H1 (cell line): ENCODE data around the gene YIPF5. TPM values are rescaled to one million over a fixed set of nuclear protein-coding genes. Genes with fewer than 3 reads are reported as not detected.

Source experiments
- CTCF ChIA-PET: fragments of 300-600 bp; sonication (Branson Sonifier 250); formaldehyde crosslinking; loops from one replicate; lab custom pipeline; 2021; ENCODE audit not compliant: partially characterized antibody; lab: Charles Lee
- POLR2A ChIA-PET: fragments of 300-600 bp; sonication (Branson Sonifier 250); formaldehyde crosslinking; loops from one replicate; lab custom pipeline; 2021; ENCODE audit warnings: inconsistent platforms; ENCODE audit not compliant: partially characterized antibody; lab: Charles Lee
- DNase-seq, 2 experiments: peaks; one replicate each; pipeline versions ENCODE4 v3.0.0 to v3.0.0-alpha.2; 2010 to 2022; ENCODE audit warnings: low spot score in 2 of 2, low read depth in 1 of 2, mixed read lengths in 1 of 2
- FAIRE-seq: peaks from 2 replicates; lab custom pipeline; 2011; peaks lifted over from hg19 to GRCh38; lab: Jason Lieb, UNC
- H2AFZ ChIP-seq: 2 replicates; pipeline ENCODE4 v1.8.1; 2012; ENCODE audit warnings: low read length, inconsistent platforms
- H2AK5ac ChIP-seq: 2 replicates; pipeline ENCODE4 v1.6.1; 2013; ENCODE audit warnings: low read depth, low read length
- H2BK120ac ChIP-seq: replicated peaks from 2 replicates; pipeline ENCODE3; 2013; ENCODE audit warnings: low read depth, low read length, inconsistent platforms
- H2BK12ac ChIP-seq: 2 replicates; pipeline ENCODE4 v1.6.1; 2013; ENCODE audit warnings: low read depth, low read length
- H2BK15ac ChIP-seq: 2 replicates; pipeline ENCODE4 v1.6.1; 2013; ENCODE audit warnings: low read length
- H2BK20ac ChIP-seq: 2 replicates; pipeline ENCODE4 v1.6.1; 2013; ENCODE audit warnings: low read length
- H2BK5ac ChIP-seq: 2 replicates; pipeline ENCODE4 v1.6.1; 2013; ENCODE audit warnings: low read depth, low read length
- H3K14ac ChIP-seq: 2 replicates; pipeline ENCODE4 v1.6.1; 2013; ENCODE audit warnings: inconsistent platforms; ENCODE audit not compliant: insufficient read length
- H3K18ac ChIP-seq: 2 replicates; pipeline ENCODE4 v1.6.1; 2013; ENCODE audit warnings: low read length; ENCODE audit errors: extremely low read depth
- H3K23ac ChIP-seq: 2 replicates; pipeline ENCODE4 v1.6.1; 2013; ENCODE audit warnings: inconsistent platforms; ENCODE audit not compliant: insufficient read length
- H3K23me2 ChIP-seq: 2 replicates; pipeline ENCODE4 v1.6.1; 2013; ENCODE audit warnings: low read depth, low read length
- H3K27ac ChIP-seq: 2 replicates; pipeline ENCODE4 v1.6.1; 2011; ENCODE audit warnings: low read depth, low read length, inconsistent platforms
- H3K27me3 ChIP-seq, 4 experiments: replicated peaks in 1 of 4; 1 replicate in 1 of 4; 2 replicates in 3 of 4; pipeline versions ENCODE4 v1.6.1 to v1.8.1; 2011 to 2013; ENCODE audit warnings: low read length in 3 of 4, mild to moderate bottlenecking in 3 of 4, inconsistent platforms in 2 of 4, mixed read lengths in 2 of 4, moderate library complexity in 1 of 4; ENCODE audit not compliant: control insufficient read depth in 3 of 4, insufficient read depth in 3 of 4; ENCODE audit errors: extremely low read depth in 1 of 4
- H3K36me3 ChIP-seq, 4 experiments: 2 replicates each; pipeline versions ENCODE4 v1.6.1 to v1.8.1; 2011 to 2013; ENCODE audit warnings: mild to moderate bottlenecking in 4 of 4, low read length in 3 of 4, moderate library complexity in 2 of 4, control low read depth in 1 of 4, inconsistent platforms in 1 of 4; ENCODE audit not compliant: insufficient read depth in 4 of 4, control insufficient read depth in 2 of 4
- H3K4ac ChIP-seq: replicated peaks from 2 replicates; pipeline ENCODE3; 2013; ENCODE audit warnings: low read length, low read depth, mixed read lengths, inconsistent platforms; ENCODE audit not compliant: insufficient read length
- H3K4me1 ChIP-seq, 4 experiments: replicated peaks in 1 of 4; 1 replicate in 1 of 4; 2 replicates in 3 of 4; pipeline versions ENCODE4 v1.6.1 to v1.8.1; 2011 to 2013; ENCODE audit warnings: low read length in 3 of 4, inconsistent platforms in 2 of 4, mixed read lengths in 1 of 4; ENCODE audit not compliant: insufficient read depth in 4 of 4, control insufficient read depth in 3 of 4
- H3K4me2 ChIP-seq, 2 experiments: 2 replicates each; pipeline versions ENCODE4 v1.6.1 to v1.8.1; 2011 to 2013; ENCODE audit warnings: low read depth in 2 of 2, low read length in 2 of 2, control low read depth in 1 of 2, inconsistent platforms in 1 of 2, mild to moderate bottlenecking in 1 of 2; ENCODE audit not compliant: insufficient read depth in 1 of 2
- H3K4me3 ChIP-seq, 4 experiments: fragments of 200-600, 300-600 bp in 1 of 4; sonication (generic), shearing (Covaris generic), sonication (Bioruptor Twin) in 1 of 4; 2 replicates each; pipeline versions ENCODE4 v1.5.1 to v1.8.1; 2011 to 2016; ENCODE audit warnings: low read length in 4 of 4, low read depth in 3 of 4, control low read depth in 2 of 4, inconsistent platforms in 2 of 4, mild to moderate bottlenecking in 2 of 4, mixed read lengths in 1 of 4, moderate library complexity in 1 of 4; ENCODE audit not compliant: insufficient read depth in 2 of 4; ENCODE audit errors: extremely low read depth in 1 of 4
- H3K56ac ChIP-seq: replicated peaks from 2 replicates; pipeline ENCODE3; 2013; ENCODE audit warnings: low read depth, mild to moderate bottlenecking, mixed read lengths, low read length, inconsistent platforms; ENCODE audit not compliant: insufficient read length
- H3K79me1 ChIP-seq: 2 replicates; pipeline ENCODE4 v1.6.1; 2013; ENCODE audit warnings: low read depth, low read length, control low read depth
- H3K79me2 ChIP-seq, 2 experiments: 2 replicates each; pipeline versions ENCODE4 v1.6.1 to v1.8.1; 2012 to 2013; ENCODE audit warnings: low read length in 2 of 2, mild to moderate bottlenecking in 2 of 2, inconsistent platforms in 1 of 2; ENCODE audit not compliant: insufficient read depth in 2 of 2, control insufficient read depth in 1 of 2
- H3K9ac ChIP-seq, 4 experiments: replicated peaks in 1 of 4; 1 replicate in 1 of 4; 2 replicates in 3 of 4; pipeline versions ENCODE4 v1.6.1 to v1.8.1; 2011 to 2013; ENCODE audit warnings: low read depth in 3 of 4, low read length in 3 of 4, control low read depth in 2 of 4, mild to moderate bottlenecking in 2 of 4, moderate library complexity in 2 of 4, inconsistent platforms in 1 of 4; ENCODE audit errors: extremely low read depth in 1 of 4
- H3K9me3 ChIP-seq, 2 experiments: 2 replicates each; pipeline versions ENCODE4 v1.6.1 to v1.8.1; 2012 to 2013; ENCODE audit warnings: mild to moderate bottlenecking in 2 of 2, moderate library complexity in 2 of 2, control low read depth in 1 of 2, inconsistent platforms in 1 of 2, low read depth in 1 of 2, low read length in 1 of 2, mixed read lengths in 1 of 2; ENCODE audit not compliant: insufficient read depth in 2 of 2
- H4K20me1 ChIP-seq, 2 experiments: replicated peaks in 1 of 2; 2 replicates each; pipeline versions ENCODE3 to v1.8.1; 2011 to 2013; ENCODE audit warnings: inconsistent platforms in 2 of 2, low read length in 2 of 2, mild to moderate bottlenecking in 1 of 2; ENCODE audit not compliant: insufficient read depth in 2 of 2, control insufficient read depth in 1 of 2
- H4K5ac ChIP-seq: 2 replicates; pipeline ENCODE4 v1.6.1; 2013; ENCODE audit warnings: low read length, low read depth, mixed read lengths, inconsistent platforms; ENCODE audit not compliant: insufficient read length
- H4K8ac ChIP-seq: 2 replicates; pipeline ENCODE4 v1.8.0; 2013; ENCODE audit warnings: mild to moderate bottlenecking, moderate library complexity, low read length, inconsistent platforms; ENCODE audit not compliant: insufficient read depth; ENCODE audit errors: extremely low read depth
- H4K91ac ChIP-seq: replicated peaks from 2 replicates; pipeline ENCODE3; 2013; ENCODE audit warnings: low read length, mixed read lengths, inconsistent platforms; ENCODE audit not compliant: insufficient read length
- ASH2L ChIP-seq: fragments of 200-600, 300-600 bp; sonication (generic); IDR thresholded peaks from one replicate; pipeline ENCODE4 v1.7.1; 2017; ENCODE audit warnings: low read length
- CBX5 ChIP-seq: fragments of 300-800, 300-1000 bp; sonication (generic); IDR thresholded peaks from 2 replicates; pipeline ENCODE4 v1.7.1; 2016; ENCODE audit warnings: antibody characterized with exemption, low read length, low read depth
- CBX8 ChIP-seq: fragments of 300-800, 300-1000 bp; sonication (generic); IDR thresholded peaks from 2 replicates; pipeline ENCODE4 v1.7.1; 2016; ENCODE audit warnings: low read depth, low read length, borderline replicate concordance
- EZH2 ChIP-seq: fragments of 200-600 bp; sonication (generic); IDR thresholded peaks from 2 replicates; pipeline ENCODE4 v1.7.1; 2012; ENCODE audit warnings: low read depth, mild to moderate bottlenecking, moderate library complexity, low read length, inconsistent platforms; ENCODE audit not compliant: severe bottlenecking
- HDAC2 ChIP-seq, 2 experiments: fragments of 300-600 bp in 1 of 2; sonication (generic) in 1 of 2; IDR thresholded peaks; 2 replicates each; pipeline ENCODE4 v1.6.1; 2011 to 2012; ENCODE audit warnings: low read depth in 2 of 2, low read length in 2 of 2, mild to moderate bottlenecking in 2 of 2, moderate library complexity in 2 of 2, borderline replicate concordance in 1 of 2, inconsistent platforms in 1 of 2
- KDM1A ChIP-seq: fragments of 200-600, 300-600 bp; sonication (generic); IDR thresholded peaks from 2 replicates; pipeline ENCODE4 v1.7.1; 2016; ENCODE audit warnings: mild to moderate bottlenecking, low read length, borderline replicate concordance
- KDM4A ChIP-seq: IDR thresholded peaks from one replicate; pipeline ENCODE4 v1.7.1; 2012; ENCODE audit warnings: low read depth, mild to moderate bottlenecking, moderate library complexity, low read length, inconsistent platforms; ENCODE audit not compliant: severe bottlenecking
- POLR2AphosphoS5 ChIP-seq: IDR thresholded peaks from 2 replicates; pipeline ENCODE4 v1.6.1; 2011; ENCODE audit warnings: low read depth, low read length
- RBBP5 ChIP-seq: IDR thresholded peaks from 2 replicates; pipeline ENCODE4 v1.7.1; 2012; ENCODE audit warnings: low read depth, mild to moderate bottlenecking, inconsistent platforms, low read length, moderate library complexity, borderline replicate concordance
- SRF ChIP-seq: IDR thresholded peaks from 2 replicates; pipeline ENCODE4 v1.6.1; 2011; ENCODE audit warnings: mild to moderate bottlenecking, low read depth, low read length, moderate library complexity
- WGBS, 2 experiments: shearing (Covaris generic) in 1 of 2; methylation state at CpG; one replicate each; pipeline versions ENCODE4 v1.1.6 to v1.1.7; 2013 to 2015; ENCODE audit warnings: low lambda C conversion rate in 2 of 2, mixed read lengths in 2 of 2, inconsistent platforms in 1 of 2, low coverage in 1 of 2, missing lambda C conversion rate in 1 of 2; ENCODE audit not compliant: insufficient replicate concordance in 2 of 2, insufficient coverage in 1 of 2, insufficient read length in 1 of 2; ENCODE audit errors: extremely low coverage in 1 of 2, missing lambda C conversion rate in 1 of 2; 5-methylcytosine and 5-hydroxymethylcytosine counted together
- polyA plus RNA-seq, 7 experiments: library from polyadenylated mRNA; depleted of rRNA in 3 of 7; stranded (reverse) in 5 of 7; unstranded in 2 of 7; fragments of >200 nt in 5 of 7; fragments of 200-250 nt in 2 of 7; gene quantifications; 1 replicate in 5 of 7; 2 replicates in 1 of 7; 4 replicates in 1 of 7; pipeline versions ENCODE4 v1.2.1 to v1.2.3, GENCODE V29; 2011 to 2013; ENCODE audit warnings: missing spikeins in 2 of 7, mixed read lengths in 2 of 7
- total RNA-seq: library from RNA; stranded (reverse); fragmentation: NEBNext Ultra II Directional; extraction: Animal tissue kit (Norgen Biotek cat#: 25700); gene quantifications from 2 replicates; pipeline ENCODE4 v1.2.1, GENCODE V29; 2021
- TF ChIP-seq, protein P1 (sequence below): IDR thresholded peaks from 2 replicates; pipeline ENCODE4 v1.6.1; 2012; ENCODE audit warnings: low read length, inconsistent platforms

Gene YIPF5
- total and polyA plus RNA-seq, 2 of the 8 experiments (the other 6 are each of a cell fraction or from before 2014, with no cell fraction given) = 27.6 to 33.6 TPM

DNA sequence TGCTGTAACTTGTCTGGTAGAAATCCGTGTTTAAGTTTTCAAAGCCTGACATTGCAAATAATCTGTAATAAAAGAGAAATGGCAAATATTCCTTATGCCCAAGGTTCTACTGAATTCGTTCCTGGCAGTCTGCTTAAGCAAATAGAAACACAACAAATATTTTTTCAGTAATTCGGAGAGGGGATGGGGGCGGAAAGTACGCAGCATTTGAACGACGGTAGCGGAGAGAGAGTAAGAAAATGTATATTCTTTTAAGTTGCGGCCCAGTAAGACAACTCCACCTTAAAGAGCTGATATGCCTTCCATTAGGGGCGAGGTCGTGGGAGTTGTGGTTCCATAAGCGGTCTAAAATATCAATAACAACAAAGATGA, 569 bp downstream of the YIPF5 start:
- Histone ChIP-seq H3K56ac (no peak overlapping the region), H2BK5ac (no peak overlapping the region), H2AFZ (0 out of 2 replicates have a peak overlapping the region, but pooled peaks have one; percentile 92), H3K4me1 (peaks cover 0 to 5% (median 0%) of the 10 kb centered on the region in 4 experiments; a peak in 2 of 7 replicates), H3K23ac (no peak overlapping the region), H3K27ac (no peak overlapping the region; the same call in 1 of the 2 replicates), H3K79me2 (peaks cover 0 to 23% of the 10 kb centered on the region in 2 experiments; a peak in 2 of 4 replicates), H3K14ac (no peak overlapping the region), H3K9ac (peak overlapping the region; percentile 62 to 77 (median 71)), H2BK20ac (no peak overlapping the region), H4K91ac (no peak overlapping the region), H2BK12ac (no peak overlapping the region), H4K5ac (no peak overlapping the region), H3K27me3 (no peaks in the 10 kb centered on the region), H3K4ac (no peak overlapping the region), H4K8ac (no peak overlapping the region), H2BK120ac (no peak overlapping the region), H3K4me3 (peak overlapping the region; percentile 88 to 97 (median 96)), H3K79me1 (0 out of 2 replicates have a peak, but pooled peaks cover 2% of the 10 kb centered on the region), H3K18ac (no peak overlapping the region), H3K9me3 (no peaks in the 10 kb centered on the region), H2AK5ac (no peak overlapping the region), H2BK15ac (no peak overlapping the region), H3K23me2 (peaks cover 3% of the 10 kb centered on the region; the same call in 1 of the 2 replicates), H3K4me2 (peak overlapping the region; percentile 49 to 68), H3K36me3 (peaks cover 0 to 29% (median 3%) of the 10 kb centered on the region in 4 experiments; a peak in 6 of 8 replicates), H4K20me1 (no peaks in the 10 kb centered on the region)
- DNase-seq (no peak), FAIRE-seq (no peak)
- POLR2A ChIA-PET = no interaction called here
- 9% methylated on average over 12 of the region's 12 CpGs; no CpG with 5 or more reads in 1 of the 2 experiments for WGBS, 2 experiments
- CTCF ChIA-PET = interaction anchor here (0.5 to 1.3 kb wide), 2 partner anchors 9 to 23 kb away, joined by 3 to 5 read pairs; no protein-coding TSS in a partner anchor
- no peak for TF ChIP-seq KDM4A
- no peak for TF ChIP-seq CBX5
- no peak for TF ChIP-seq POLR2AphosphoS5
- no peak for TF ChIP-seq EZH2
- no peak for TF ChIP-seq ASH2L
- TF ChIP-seq RBBP5 = no peak
- no peak for TF ChIP-seq CBX8
- TF ChIP-seq KDM1A = no peak
- TF ChIP-seq, protein P1, sequence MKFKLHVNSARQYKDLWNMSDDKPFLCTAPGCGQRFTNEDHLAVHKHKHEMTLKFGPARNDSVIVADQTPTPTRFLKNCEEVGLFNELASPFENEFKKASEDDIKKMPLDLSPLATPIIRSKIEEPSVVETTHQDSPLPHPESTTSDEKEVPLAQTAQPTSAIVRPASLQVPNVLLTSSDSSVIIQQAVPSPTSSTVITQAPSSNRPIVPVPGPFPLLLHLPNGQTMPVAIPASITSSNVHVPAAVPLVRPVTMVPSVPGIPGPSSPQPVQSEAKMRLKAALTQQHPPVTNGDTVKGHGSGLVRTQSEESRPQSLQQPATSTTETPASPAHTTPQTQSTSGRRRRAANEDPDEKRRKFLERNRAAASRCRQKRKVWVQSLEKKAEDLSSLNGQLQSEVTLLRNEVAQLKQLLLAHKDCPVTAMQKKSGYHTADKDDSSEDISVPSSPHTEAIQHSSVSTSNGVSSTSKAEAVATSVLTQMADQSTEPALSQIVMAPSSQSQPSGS = no peak
- no peak for TF ChIP-seq SRF
- no peak for TF ChIP-seq HDAC2 (IDR thresholded peaks at IDR 0.05; ENCODE audit: borderline replicate concordance in 1 of 2, low read depth in 2 of 2, low read length in 2 of 2)
